H9 (cell line): Measurements from ENCODE around the gene AVL9. TPM values are rescaled to one million over a fixed set of nuclear protein-coding genes. Genes with fewer than 3 reads are reported as not detected.

Source experiments
- DNase-seq: peaks from one replicate; pipeline ENCODE4 v3.0.0-alpha.2; 2017
- H2AFZ ChIP-seq: one replicate; pipeline ENCODE4 v1.6.1; 2013; ENCODE audit warnings: mild to moderate bottlenecking, low read length, control low read depth, moderate library complexity
- H2AK5ac ChIP-seq: 2 replicates; pipeline ENCODE4 v1.6.1; 2013; ENCODE audit warnings: low read length, control low read depth, mixed read lengths; ENCODE audit not compliant: insufficient read length
- H2BK120ac ChIP-seq: one replicate; pipeline ENCODE4 v1.6.1; 2013; ENCODE audit warnings: low read depth, mild to moderate bottlenecking, low read length, control low read depth, inconsistent platforms; ENCODE audit not compliant: poor library complexity, severe bottlenecking
- H2BK12ac ChIP-seq: 2 replicates; pipeline ENCODE4 v1.6.1; 2013; ENCODE audit warnings: low read length, control low read depth, mixed read lengths, low read depth; ENCODE audit not compliant: insufficient read length
- H2BK15ac ChIP-seq: 2 replicates; pipeline ENCODE4 v1.6.1; 2013; ENCODE audit warnings: low read depth, low read length, control low read depth
- H2BK20ac ChIP-seq: one replicate; pipeline ENCODE4 v1.6.1; 2013; ENCODE audit warnings: low read depth, mild to moderate bottlenecking, low read length, control low read depth, inconsistent platforms; ENCODE audit not compliant: poor library complexity, severe bottlenecking
- H2BK5ac ChIP-seq: 2 replicates; pipeline ENCODE4 v1.6.1; 2013; ENCODE audit warnings: low read length, control low read depth, mixed read lengths; ENCODE audit not compliant: insufficient read length
- H3K14ac ChIP-seq: 2 replicates; pipeline ENCODE4 v1.6.1; 2013; ENCODE audit warnings: low read length, control low read depth; ENCODE audit not compliant: insufficient read depth
- H3K18ac ChIP-seq: 2 replicates; pipeline ENCODE4 v1.6.1; 2013; ENCODE audit warnings: low read depth, mild to moderate bottlenecking, mixed read lengths, low read length, control low read depth; ENCODE audit not compliant: insufficient read length
- H3K23ac ChIP-seq: 2 replicates; pipeline ENCODE4 v1.6.1; 2013; ENCODE audit warnings: low read length, control low read depth, mixed read lengths, low read depth; ENCODE audit not compliant: insufficient read length
- H3K23me2 ChIP-seq: 2 replicates; pipeline ENCODE4 v1.6.1; 2013; ENCODE audit warnings: low read depth, mild to moderate bottlenecking, mixed read lengths, low read length, control low read depth; ENCODE audit not compliant: insufficient read length, poor library complexity, severe bottlenecking
- H3K27ac ChIP-seq: 2 replicates; pipeline ENCODE4 v1.5.1; 2013; ENCODE audit warnings: low read length, control low read depth, mixed read lengths, low read depth; ENCODE audit not compliant: insufficient read length
- H3K27me3 ChIP-seq: 2 replicates; pipeline ENCODE4 v1.6.1; 2013; ENCODE audit warnings: low read length, control low read depth, inconsistent platforms; ENCODE audit not compliant: insufficient read depth
- H3K4ac ChIP-seq: 2 replicates; pipeline ENCODE4 v1.6.1; 2013; ENCODE audit warnings: low read depth, mild to moderate bottlenecking, control low read depth, inconsistent platforms, low read length, moderate library complexity
- H3K4me1 ChIP-seq: 2 replicates; pipeline ENCODE4 v1.6.1; 2013; ENCODE audit warnings: low read length, control low read depth, inconsistent platforms; ENCODE audit not compliant: insufficient read depth
- H3K4me2 ChIP-seq: 2 replicates; pipeline ENCODE4 v1.6.1; 2013; ENCODE audit warnings: low read length, control low read depth, mixed read lengths; ENCODE audit not compliant: insufficient read length, insufficient read depth
- H3K56ac ChIP-seq: 2 replicates; pipeline ENCODE4 v1.6.1; 2013; ENCODE audit warnings: low read depth, mild to moderate bottlenecking, mixed read lengths, low read length, control low read depth; ENCODE audit not compliant: insufficient read length
- H3K79me1 ChIP-seq: 2 replicates; pipeline ENCODE4 v1.6.1; 2013; ENCODE audit warnings: low read depth, mild to moderate bottlenecking, moderate library complexity, low read length, control low read depth, inconsistent platforms; ENCODE audit not compliant: insufficient read depth, poor library complexity, severe bottlenecking
- H3K79me2 ChIP-seq: 2 replicates; pipeline ENCODE4 v1.6.1; 2013; ENCODE audit warnings: low read length, control low read depth, inconsistent platforms; ENCODE audit not compliant: insufficient read depth
- H3K9ac ChIP-seq: 2 replicates; pipeline ENCODE4 v1.6.1; 2013; ENCODE audit warnings: low read length, control low read depth, mixed read lengths; ENCODE audit not compliant: insufficient read length; ENCODE audit errors: extremely low read depth
- H3K9me3 ChIP-seq: one replicate; pipeline ENCODE4 v1.6.1; 2013; ENCODE audit warnings: low read depth, low read length, inconsistent platforms; ENCODE audit not compliant: control insufficient read depth
- H3T11ph ChIP-seq: one replicate; pipeline ENCODE4 v1.6.1; 2013; ENCODE audit warnings: mild to moderate bottlenecking, low read length, control low read depth, inconsistent platforms
- H4K20me1 ChIP-seq: one replicate; pipeline ENCODE4 v1.6.1; 2013; ENCODE audit not compliant: control insufficient read depth, insufficient read length, insufficient read depth
- H4K5ac ChIP-seq: 2 replicates; pipeline ENCODE4 v1.6.1; 2013; ENCODE audit warnings: low read depth, mild to moderate bottlenecking, mixed read lengths, low read length, control low read depth; ENCODE audit not compliant: insufficient read length
- H4K8ac ChIP-seq: replicated peaks from 2 replicates; pipeline ENCODE4 v1.6.1; 2013; ENCODE audit warnings: low read length, control low read depth, mixed read lengths, low read depth; ENCODE audit not compliant: insufficient read length
- H4K91ac ChIP-seq: 2 replicates; pipeline ENCODE4 v1.6.1; 2013; ENCODE audit warnings: low read depth, mild to moderate bottlenecking, moderate library complexity, mixed read lengths, low read length, control low read depth; ENCODE audit not compliant: insufficient read length
- H3K27ac Mint-ChIP-seq, 3 experiments: 2 replicates in 2 of 3; 3 replicates in 1 of 3; pipeline ENCODE4 v1.8.0; 2020 to 2021; ENCODE audit warnings: mixed read lengths in 3 of 3, mild to moderate bottlenecking in 1 of 3, moderate library complexity in 1 of 3
- H3K27me3 Mint-ChIP-seq: 2 replicates; pipeline ENCODE4 v1.8.0; 2021; ENCODE audit warnings: low read depth, mild to moderate bottlenecking, moderate library complexity, mixed read lengths
- H3K36me3 Mint-ChIP-seq, 3 experiments: 2 replicates in 2 of 3; 3 replicates in 1 of 3; pipeline ENCODE4 v1.8.0; 2020 to 2021; ENCODE audit warnings: low read depth in 3 of 3, mixed read lengths in 3 of 3; ENCODE audit not compliant: insufficient read depth in 1 of 3
- H3K4me1 Mint-ChIP-seq, 2 experiments: 2 replicates each; pipeline ENCODE4 v1.8.0; 2020; ENCODE audit warnings: mixed read lengths in 2 of 2
- H3K4me3 Mint-ChIP-seq, 2 experiments: 2 replicates in 1 of 2; 3 replicates in 1 of 2; pipeline ENCODE4 v1.8.0; 2020 to 2021; ENCODE audit warnings: mild to moderate bottlenecking in 2 of 2, mixed read lengths in 2 of 2, moderate library complexity in 1 of 2
- H3K9me3 Mint-ChIP-seq, 2 experiments: 2 replicates in 1 of 2; 3 replicates in 1 of 2; pipeline ENCODE4 v1.8.0; 2020; ENCODE audit warnings: mild to moderate bottlenecking in 2 of 2, mixed read lengths in 2 of 2, moderate library complexity in 1 of 2
- CTCF ChIP-seq: fragments of 200-600 bp; sonication (generic); conservative IDR thresholded peaks from 3 replicates; pipeline ENCODE4 v1.8.0; 2021; ENCODE audit warnings: antibody characterized with exemption, mild to moderate bottlenecking
- WGBS: extraction: QIAGEN DNeasy Blood & Tissue Kit; methylation state at CpG from one replicate; pipeline ENCODE4 v1.1.7; 2013; ENCODE audit warnings: missing lambda C conversion rate, low lambda C conversion rate, mixed read lengths; ENCODE audit not compliant: insufficient read length; ENCODE audit errors: extremely low coverage; 5-methylcytosine and 5-hydroxymethylcytosine counted together
- total RNA-seq: library from RNA; stranded (reverse); gene quantifications from 2 replicates; pipeline ENCODE4 v1.2.1, GENCODE V29; 2021

Gene AVL9
- total RNA-seq, 1 experiment from 2014 or later = 38.7 TPM

- Histone ChIP-seq H2BK20ac (no peak overlapping the region), H3K23me2 (no peaks in the 10 kb centered on the region), H3K79me2 (no peaks in the 10 kb centered on the region; the same call in 1 of the 2 replicates), H2BK5ac (no peak overlapping the region), H3K9ac (no peak overlapping the region), H3T11ph (no peak overlapping the region), H2AK5ac (no peak overlapping the region), H4K91ac (no peak overlapping the region), H3K27me3 (no peaks in the 10 kb centered on the region), H3K23ac (no peak overlapping the region), H2BK12ac (no peak overlapping the region), H3K14ac (no peak overlapping the region), H3K4ac (no peak overlapping the region), H3K27ac (no peak overlapping the region), H2AFZ (no peak overlapping the region), H3K4me2 (no peak overlapping the region), H3K56ac (no peak overlapping the region), H3K18ac (no peak overlapping the region), H4K8ac (no peak overlapping the region), H4K20me1 (no peaks in the 10 kb centered on the region), H3K79me1 (no peaks in the 10 kb centered on the region), H3K4me1 (no peaks in the 10 kb centered on the region), H3K9me3 (no peaks in the 10 kb centered on the region), H4K5ac (no peak overlapping the region), H2BK15ac (no peak overlapping the region), H2BK120ac (no peak overlapping the region)
- peaks cover 12 to 44% (median 43%) of the 10 kb centered on the region in 3 experiments; a peak in 6 of 7 replicates for H3K36me3 Mint-ChIP-seq
- no CpG with 5 or more reads among the region's 2 CpGs for WGBS
- peaks cover 0 to 3% of the 10 kb centered on the region in 2 experiments; a peak in 3 of 4 replicates for H3K4me1 Mint-ChIP-seq
- no peaks in the 10 kb centered on the region for H3K9me3 Mint-ChIP-seq
- TF ChIP-seq CTCF = no peak
- no peaks in the 10 kb centered on the region for H3K27me3 Mint-ChIP-seq
- H3K27ac Mint-ChIP-seq = peak overlapping the region in 1 of 3 experiments; percentile 40; a peak in 1 of 7 replicates
- no peak overlapping the region for H3K4me3 Mint-ChIP-seq
- no peak for DNase-seq
These were observed 64.8 kb downstream of the AVL9 start for GRCh38 chr7:32560075-32560474.
